ENCODE results near the gene SGMS2.

SGMS2 gene

DNA sequence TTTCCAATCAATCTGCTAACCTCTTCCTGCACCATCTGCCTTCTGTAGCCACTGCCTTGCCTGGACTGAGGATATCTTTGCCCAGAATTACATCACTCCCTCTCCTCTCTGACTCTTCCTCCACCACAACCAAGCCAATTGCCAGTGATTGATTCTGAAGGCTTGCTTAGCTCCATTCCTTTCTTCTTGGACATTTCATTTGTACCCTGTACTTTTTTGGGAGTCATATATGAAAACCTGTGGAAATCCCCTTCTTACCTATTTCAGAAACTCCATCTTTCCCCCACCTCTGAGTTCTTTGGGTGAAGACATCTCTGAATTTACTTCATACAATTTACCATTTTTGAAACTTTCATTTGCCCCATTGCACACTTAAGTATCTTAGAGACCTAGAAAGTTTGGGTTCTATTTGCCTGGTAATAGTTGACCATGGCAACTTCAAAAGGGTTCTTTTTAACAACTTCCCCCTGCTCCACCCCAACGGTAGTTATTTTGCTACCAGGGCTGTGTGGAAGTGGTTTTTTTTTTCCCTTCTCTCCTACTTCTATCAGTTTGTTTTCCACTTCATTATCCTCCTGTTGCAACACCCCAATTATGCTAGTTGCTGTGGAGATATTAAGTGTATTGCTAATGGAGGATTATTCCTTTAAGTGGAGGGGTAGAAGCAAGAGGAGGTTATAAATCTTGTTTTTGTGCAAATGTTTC lies 14.3 kb downstream of the SGMS2 start:
- Histone ChIP-seq H3K4me3 (ENCODE audit: low read depth, low read length) (no peak overlapping the region), H3K4me1 (ENCODE audit: control insufficient read depth, insufficient read depth, low read length) (no peaks in the 10 kb centered on the region), H3K36me3 (ENCODE audit: control insufficient read depth in 2 of 2, insufficient read depth in 1 of 2, low read length in 2 of 2) (no peaks in the 10 kb centered on the region; a peak in 1 of 3 replicates), H3K9me3 (ENCODE audit: control insufficient read depth, insufficient read depth, low read depth, low read length) (no peaks in the 10 kb centered on the region), H3K27ac (ENCODE audit: extremely low read depth, low read depth, low read length) (no peak overlapping the region)
- TF ChIP-seq ZBTB17 (tag by site-specific recombination; IDR thresholded peaks at IDR 0.05): peak; percentile 98
- no peak for TF ChIP-seq SETDB1 (IDR thresholded peaks at IDR 0.05; ENCODE audit: insufficient read length, low read length)
- TF ChIP-seq, protein P1, sequence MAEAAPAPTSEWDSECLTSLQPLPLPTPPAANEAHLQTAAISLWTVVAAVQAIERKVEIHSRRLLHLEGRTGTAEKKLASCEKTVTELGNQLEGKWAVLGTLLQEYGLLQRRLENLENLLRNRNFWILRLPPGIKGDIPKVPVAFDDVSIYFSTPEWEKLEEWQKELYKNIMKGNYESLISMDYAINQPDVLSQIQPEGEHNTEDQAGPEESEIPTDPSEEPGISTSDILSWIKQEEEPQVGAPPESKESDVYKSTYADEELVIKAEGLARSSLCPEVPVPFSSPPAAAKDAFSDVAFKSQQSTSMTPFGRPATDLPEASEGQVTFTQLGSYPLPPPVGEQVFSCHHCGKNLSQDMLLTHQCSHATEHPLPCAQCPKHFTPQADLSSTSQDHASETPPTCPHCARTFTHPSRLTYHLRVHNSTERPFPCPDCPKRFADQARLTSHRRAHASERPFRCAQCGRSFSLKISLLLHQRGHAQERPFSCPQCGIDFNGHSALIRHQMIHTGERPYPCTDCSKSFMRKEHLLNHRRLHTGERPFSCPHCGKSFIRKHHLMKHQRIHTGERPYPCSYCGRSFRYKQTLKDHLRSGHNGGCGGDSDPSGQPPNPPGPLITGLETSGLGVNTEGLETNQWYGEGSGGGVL (tag by site-specific recombination; IDR thresholded peaks at IDR 0.05): no peak
- TF ChIP-seq ZNF629 (tag by site-specific recombination; IDR thresholded peaks at IDR 0.05): no peak
- ChIA-PET CTCF (no interaction called here), POLR2A (no interaction called here)

DNA sequence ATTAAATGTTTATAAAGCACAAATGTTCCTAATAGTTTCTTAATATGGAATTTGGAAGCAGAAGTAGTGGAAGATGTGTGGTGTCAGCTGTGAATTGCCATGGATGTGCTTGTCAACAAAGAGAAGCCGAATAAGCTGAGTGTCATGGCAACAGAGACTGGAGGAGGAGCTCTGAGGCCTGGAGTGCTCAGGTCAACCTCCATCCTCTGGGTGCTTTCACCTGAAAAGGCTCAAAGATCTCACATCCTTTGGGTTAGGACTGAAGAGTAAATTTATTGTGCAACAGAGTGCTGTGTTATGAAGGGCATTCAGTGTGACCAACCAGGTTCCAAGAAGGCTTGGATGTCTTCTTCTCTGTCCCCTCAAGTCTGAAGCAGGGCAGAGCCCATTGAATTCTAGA lies 18.7 kb downstream of the SGMS2 start:
- H3K4me3 ChIP-seq (ENCODE audit: low read depth, low read length): no peak overlapping the region
- ChIA-PET CTCF (no interaction called here), POLR2A (no interaction called here)
- no peaks in the 10 kb centered on the region for H3K9me3 ChIP-seq (ENCODE audit: control insufficient read depth, insufficient read depth, low read depth, low read length)
- no peak for TF ChIP-seq ZNF114 (tag by site-specific recombination; IDR thresholded peaks at IDR 0.05)
- TF ChIP-seq ZNF621 (tag by site-specific recombination; IDR thresholded peaks at IDR 0.05): no peak
- no peak for TF ChIP-seq ZNF843 (tag by site-specific recombination; IDR thresholded peaks at IDR 0.05)
- TF ChIP-seq, protein P2, sequence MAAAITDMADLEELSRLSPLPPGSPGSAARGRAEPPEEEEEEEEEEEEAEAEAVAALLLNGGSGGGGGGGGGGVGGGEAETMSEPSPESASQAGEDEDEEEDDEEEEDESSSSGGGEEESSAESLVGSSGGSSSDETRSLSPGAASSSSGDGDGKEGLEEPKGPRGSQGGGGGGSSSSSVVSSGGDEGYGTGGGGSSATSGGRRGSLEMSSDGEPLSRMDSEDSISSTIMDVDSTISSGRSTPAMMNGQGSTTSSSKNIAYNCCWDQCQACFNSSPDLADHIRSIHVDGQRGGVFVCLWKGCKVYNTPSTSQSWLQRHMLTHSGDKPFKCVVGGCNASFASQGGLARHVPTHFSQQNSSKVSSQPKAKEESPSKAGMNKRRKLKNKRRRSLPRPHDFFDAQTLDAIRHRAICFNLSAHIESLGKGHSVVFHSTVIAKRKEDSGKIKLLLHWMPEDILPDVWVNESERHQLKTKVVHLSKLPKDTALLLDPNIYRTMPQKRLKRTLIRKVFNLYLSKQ (tag by site-specific recombination; IDR thresholded peaks at IDR 0.05; ENCODE audit: borderline replicate concordance): no peak
- no peak for TF ChIP-seq ZNF391 (tag by site-specific recombination; IDR thresholded peaks at IDR 0.05; ENCODE audit: borderline replicate concordance, low read depth)
- no peak overlapping the region for H3K27ac ChIP-seq (ENCODE audit: extremely low read depth, low read depth, low read length)
- no peaks in the 10 kb centered on the region; a peak in 1 of 3 replicates for H3K36me3 ChIP-seq (ENCODE audit: control insufficient read depth in 2 of 2, insufficient read depth in 1 of 2, low read length in 2 of 2)
- no peaks in the 10 kb centered on the region for H3K4me1 ChIP-seq (ENCODE audit: control insufficient read depth, insufficient read depth, low read length)

- Histone ChIP-seq H3K4me1 (ENCODE audit: control insufficient read depth, insufficient read depth, low read length) (no peaks in the 10 kb centered on the region), H3K36me3 (ENCODE audit: control insufficient read depth in 2 of 2, insufficient read depth in 1 of 2, low read length in 2 of 2) (no peaks in the 10 kb centered on the region; a peak in 1 of 3 replicates), H3K4me3 (ENCODE audit: low read depth, low read length) (no peak overlapping the region), H3K9me3 (ENCODE audit: control insufficient read depth, insufficient read depth, low read depth, low read length) (no peaks in the 10 kb centered on the region), H3K27ac (ENCODE audit: extremely low read depth, low read depth, low read length) (no peak overlapping the region)
- TF ChIP-seq ZNF548 (tag by site-specific recombination; IDR thresholded peaks at IDR 0.05) (no peak), ZNF148 (tag by site-specific recombination; IDR thresholded peaks at IDR 0.05; ENCODE audit: borderline replicate concordance) (no peak), HOXD13 (CRISPR knock-in tag; IDR thresholded peaks at IDR 0.05; ENCODE audit: borderline replicate concordance) (no peak), ZNF19 (tag by site-specific recombination; IDR thresholded peaks at IDR 0.05; ENCODE audit: low read depth) (no peak), ZNF121 (tag by site-specific recombination; IDR thresholded peaks at IDR 0.05) (no peak), ZNF24 (tag by site-specific recombination; IDR thresholded peaks at IDR 0.05) (no peak)
- ChIA-PET POLR2A (no interaction called here), CTCF (no interaction called here)
These were observed 20.9 kb downstream of the SGMS2 start for GRCh38 chr4:107845681-107846080.

All from HEK293 (cell line).